NCI-H2107 treated with DMSO at 0.1 percent for 48 hours (cell line): ENCODE measurements around the gene HECA.
"Not testable (repeated sequence)": the region's sequence is repeated elsewhere in the genome, so short reads cannot be mapped to it uniquely, and the experiment has no call there.

Experiments
- DNase-seq: peaks from one replicate; lab custom pipeline; 2025; ENCODE audit not compliant: unreplicated experiment; lab: John Stamatoyannopoulos, UW

The HECA gene

DNA sequence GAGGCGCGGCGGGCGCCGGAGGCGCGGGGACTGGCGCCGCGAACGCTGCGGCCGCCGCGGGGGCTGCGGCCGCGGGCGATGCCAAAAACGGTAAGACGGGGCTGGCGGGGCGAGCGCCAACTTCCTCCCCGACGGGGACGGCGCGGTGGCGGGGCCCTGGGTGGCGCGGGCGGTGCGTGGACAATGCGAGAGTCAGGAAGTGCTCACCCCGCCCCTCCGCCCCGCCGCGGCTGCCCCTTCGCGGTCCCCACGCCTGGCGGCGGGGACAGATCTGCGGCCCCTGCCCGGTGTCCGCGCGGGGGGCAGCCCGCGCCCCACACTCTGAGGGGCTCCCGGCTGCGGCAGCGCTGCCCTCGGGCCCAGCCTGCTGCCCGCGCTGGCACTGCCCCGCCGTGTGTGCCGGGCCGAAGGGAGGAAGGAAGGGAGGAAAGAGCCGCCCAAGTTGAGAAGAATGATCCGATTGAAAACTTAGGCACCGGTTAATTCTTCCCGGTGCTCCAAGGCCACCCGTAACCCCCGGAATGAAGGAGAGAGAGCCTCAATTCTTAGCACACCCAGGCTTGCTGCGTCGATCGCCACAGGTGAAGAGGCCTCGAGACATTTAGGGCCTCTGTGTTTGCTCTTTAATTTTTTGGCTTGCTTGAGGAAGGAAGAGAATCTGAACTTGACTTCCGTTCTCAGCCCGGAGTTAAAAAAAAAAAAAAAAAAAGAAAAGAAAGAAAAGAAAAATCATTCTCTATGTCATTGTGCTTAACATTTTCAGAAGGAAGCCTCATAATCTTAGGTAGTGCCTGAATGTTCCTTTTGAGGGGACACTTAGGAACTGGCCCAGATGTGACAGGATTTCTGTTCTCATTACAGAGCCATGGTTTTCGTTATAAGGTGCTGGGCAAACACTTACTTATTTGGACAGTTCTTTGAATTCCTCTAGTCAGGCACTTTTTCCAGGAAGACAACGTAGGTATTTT lies 982 bp downstream of the HECA start:
- no peak for DNase-seq

DNA sequence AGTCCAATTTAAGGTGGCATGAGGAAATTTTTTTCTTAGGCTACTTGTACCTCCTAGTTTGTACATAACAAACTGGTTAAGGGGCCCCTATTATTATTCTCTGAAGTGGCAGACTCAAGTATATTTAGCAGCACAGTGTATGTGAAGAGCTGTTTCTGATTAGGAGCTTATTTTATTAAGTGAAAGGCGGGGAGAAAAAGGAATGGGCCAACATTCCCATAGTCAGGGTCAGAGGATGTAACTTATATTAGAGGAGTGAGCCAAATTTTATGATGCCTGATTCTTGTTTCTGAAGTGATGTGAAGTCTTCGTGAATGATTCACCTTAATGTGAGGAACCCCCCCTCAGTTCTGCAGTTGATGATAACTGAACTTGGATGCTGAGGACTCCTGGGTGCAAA lies 2.8 kb downstream of the HECA start:
- no peak for DNase-seq

DNA sequence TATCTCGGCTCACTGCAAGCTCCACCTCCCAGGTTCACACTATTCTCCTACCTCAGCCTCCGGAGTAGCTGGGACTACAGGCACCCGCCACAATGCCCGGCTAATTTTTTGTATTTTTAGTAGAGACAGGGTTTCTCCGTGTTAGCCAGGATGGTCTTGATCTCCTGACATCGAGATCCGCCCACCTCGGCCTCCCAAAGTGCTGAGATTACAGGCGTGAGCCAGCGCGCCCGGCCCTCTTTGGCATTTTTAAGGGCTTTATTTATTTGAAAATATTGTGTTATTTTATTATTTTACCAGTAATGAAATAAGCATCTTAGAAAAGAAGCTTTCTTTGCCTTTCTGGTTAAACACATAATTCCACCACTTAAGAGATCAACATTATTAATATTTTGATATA lies 6.0 kb downstream of the HECA start:
- not testable (repeated sequence) for DNase-seq

DNA sequence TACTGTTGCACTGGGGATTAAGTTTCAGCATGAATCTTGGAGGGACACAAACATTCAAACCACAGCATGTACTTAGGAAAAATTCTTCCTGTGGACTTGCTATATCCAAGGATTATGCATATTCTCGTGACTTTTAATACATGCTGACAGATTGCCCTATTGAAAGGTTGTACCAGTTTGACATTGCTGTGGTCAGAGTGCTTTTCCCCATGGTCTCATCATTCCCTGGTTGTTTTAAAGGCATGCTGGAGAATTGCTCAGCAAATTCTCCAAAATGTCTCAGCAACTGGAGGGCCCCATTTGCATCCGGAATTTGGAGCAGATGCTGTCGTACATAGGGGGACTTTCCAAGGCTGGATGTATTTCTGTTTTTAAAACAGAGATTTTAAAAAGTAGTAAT lies 7.4 kb downstream of the HECA start:
- no peak for DNase-seq

DNA sequence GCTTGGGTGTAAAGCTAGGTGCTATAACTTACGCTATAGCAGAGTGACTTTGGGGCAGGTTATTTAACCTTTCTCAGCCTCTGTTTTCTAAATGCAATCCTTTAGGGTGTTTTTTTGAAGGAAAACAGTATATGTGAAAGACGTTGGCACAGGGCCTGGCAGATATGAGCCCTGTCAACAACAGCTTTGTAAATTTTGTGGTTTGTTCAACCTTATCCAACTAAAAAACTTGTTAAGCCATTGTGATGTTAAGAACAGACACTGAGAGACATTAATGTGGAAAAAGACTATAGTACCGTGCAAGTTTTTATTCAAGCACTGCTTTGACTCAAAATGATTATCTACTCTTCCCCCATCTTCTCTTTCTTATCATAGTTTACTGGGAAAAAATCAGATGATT lies 8.2 kb downstream of the HECA start:
- DNase-seq = no peak

DNA sequence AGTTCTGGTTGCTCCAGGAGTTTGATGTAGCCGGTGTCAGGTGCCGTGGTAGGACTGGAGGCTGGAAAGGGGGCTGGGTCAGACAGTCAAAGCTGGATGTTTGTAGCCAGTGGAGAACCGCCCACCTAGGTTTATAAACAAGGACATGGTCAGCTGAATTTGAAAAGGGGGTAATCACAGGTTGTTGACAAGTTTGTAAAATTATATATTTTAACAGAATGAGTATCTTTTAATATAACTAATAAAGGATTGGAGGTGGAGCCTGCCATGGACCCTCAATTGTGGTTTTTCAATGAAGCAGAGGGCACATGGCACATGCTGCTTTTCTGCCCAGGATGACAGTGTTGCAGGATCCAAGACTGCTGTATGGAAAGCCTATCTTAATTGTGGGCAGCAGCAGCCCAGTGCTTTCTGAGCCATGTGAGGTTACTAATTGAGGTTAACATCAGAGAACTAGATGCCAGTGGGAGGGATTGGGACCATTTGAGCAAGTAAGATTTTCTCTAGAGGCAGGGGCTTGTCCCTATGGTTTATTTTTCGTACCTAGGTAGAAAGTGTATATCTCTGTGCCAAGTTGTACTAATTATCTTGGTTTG lies 9.7 kb downstream of the HECA start:
- no peak for DNase-seq

DNA sequence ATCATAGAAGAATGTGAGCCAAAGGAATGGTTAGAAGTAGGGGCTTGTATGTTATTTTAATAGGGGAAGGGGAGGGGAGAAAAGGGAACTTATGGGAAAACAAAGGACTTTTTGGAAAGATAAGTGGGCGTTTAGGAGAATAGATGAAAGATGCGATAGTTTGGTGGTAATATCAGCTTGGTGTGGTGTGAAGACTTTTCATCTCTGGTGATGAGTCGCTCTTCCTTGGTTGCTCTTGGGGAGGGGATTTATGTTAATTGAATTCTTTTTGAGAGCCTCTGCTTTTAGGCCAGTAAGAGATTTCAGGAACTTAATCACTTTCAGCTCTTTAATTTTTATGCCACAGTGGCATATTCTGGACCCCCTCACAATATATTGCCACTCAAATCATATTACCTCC lies 10.8 kb downstream of the HECA start:
- DNase-seq = no peak

DNA sequence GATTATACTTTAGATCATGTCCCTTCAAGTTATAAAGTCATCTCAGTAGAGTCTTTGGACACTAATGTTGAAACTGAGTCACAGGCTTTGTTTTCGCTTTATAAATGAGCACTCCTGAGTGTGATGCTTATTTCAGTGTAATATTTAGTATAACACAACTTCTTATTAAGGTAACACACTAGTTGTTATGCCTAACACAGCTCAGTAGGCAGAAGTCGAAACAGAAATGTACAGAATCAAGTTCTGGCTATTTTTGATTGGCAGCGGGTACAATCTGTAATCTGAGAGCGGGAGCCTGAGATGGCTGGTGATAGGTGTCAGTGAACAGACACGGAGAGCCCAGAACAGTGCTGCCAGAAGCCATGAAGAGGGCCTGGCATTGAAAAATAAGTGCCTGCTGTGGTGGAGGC lies 11.4 kb downstream of the HECA start:
- no peak for DNase-seq

- DNase-seq = no peak
Observed at GRCh38 chr6:139147628-139148027, 12.7 kb downstream of the HECA start.

DNA sequence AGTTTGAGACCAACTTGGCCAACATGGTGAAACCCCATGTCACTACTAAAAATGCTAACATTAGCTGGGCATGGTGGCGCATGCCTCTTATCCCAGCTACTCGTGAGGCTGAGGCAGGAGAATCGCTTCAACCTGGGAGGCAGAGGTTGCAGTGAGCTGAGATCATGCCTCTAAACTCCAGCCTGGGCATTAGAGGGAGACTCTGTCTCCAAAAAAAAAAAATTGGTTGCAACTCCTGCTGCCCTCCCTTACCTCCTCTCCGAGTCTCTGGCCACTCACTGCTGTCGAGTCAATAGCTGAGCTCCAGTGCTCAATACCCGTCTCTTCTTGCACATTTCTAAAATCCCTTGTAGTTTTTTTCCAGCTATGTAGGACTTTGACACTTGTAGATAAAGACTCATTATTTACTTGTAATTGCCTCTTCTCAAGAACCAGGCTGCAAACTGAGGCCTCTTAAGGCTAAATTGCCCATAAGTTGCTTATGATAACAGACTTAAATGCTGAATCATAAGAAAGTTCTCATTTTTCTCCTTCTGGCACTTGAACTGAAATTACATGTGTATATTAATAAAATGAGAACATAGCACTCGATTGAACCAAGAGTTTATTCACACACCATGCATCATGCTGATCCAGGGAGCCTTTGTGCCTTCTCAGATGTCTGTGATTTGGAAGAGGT lies 13.8 kb downstream of the HECA start:
- DNase-seq = no peak

DNA sequence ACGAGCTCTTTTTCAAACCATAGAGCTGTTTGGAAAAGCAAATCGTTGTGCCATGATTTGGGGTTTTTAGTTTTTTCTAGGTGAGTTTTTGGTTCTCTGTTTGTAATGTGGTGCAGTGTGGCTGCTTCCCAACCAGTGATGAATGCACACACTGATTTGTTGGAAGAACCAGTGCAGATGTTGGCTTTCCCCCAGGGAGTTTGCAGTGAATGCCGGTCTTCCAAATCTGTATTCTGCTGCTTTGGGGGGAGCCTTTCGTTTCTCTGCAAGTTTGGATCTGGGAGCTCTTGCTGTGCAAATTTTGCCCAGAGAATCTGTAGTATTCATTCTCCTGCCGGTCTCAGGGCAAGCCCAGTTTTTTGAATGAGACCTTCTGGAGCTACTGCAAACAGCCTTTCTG lies 14.5 kb downstream of the HECA start:
- no peak for DNase-seq

DNA sequence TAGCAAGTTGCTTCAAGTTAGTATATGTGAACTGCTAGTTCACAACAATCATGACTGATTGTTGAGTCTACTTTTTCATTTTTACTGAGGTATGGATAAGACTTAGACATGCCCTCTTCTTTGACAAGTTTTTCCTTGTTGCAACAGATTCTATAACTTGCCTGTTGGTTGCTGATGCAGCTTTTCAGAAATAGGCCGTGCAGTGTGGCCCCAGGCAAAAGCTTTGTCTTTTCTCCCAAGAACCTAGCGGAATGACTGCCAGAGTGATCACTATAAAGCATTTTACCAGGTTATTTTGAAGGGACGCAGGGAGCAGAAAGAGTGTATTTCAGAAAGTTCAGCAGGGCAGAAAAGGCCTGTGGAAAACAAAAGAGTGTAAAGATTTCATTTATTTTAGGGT lies 16.0 kb downstream of the HECA start:
- DNase-seq = no peak

DNA sequence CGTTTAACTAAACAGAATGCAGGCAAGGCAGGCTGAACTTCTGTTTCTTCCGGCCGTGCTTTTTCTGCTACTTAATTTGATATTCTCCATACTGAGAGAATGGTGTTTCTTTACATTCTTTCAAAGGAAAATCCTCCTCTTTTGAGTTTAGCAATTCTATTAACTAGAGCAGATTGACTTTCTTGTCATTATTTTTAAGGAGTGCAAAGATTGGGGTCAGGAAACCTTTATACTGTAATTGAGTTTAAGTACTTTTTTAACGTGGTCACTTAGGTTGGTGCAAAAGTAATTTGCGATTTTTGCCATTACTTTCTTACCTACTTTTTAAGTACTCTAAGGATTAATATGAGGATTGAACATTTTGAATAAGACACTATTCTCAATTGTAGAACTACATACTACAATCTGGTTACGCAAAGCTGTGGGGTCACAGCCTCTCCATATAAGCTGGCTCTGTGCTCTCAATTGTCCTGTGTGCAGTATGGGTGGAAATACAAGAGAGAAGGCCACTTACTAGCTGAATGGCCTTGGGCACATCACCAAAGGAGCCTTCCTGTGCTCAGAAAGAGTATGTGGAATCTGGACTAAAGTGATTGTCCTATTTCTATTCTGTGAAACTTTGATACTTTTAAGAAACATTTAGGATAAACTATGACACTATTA lies 16.7 kb downstream of the HECA start:
- DNase-seq = no peak

DNA sequence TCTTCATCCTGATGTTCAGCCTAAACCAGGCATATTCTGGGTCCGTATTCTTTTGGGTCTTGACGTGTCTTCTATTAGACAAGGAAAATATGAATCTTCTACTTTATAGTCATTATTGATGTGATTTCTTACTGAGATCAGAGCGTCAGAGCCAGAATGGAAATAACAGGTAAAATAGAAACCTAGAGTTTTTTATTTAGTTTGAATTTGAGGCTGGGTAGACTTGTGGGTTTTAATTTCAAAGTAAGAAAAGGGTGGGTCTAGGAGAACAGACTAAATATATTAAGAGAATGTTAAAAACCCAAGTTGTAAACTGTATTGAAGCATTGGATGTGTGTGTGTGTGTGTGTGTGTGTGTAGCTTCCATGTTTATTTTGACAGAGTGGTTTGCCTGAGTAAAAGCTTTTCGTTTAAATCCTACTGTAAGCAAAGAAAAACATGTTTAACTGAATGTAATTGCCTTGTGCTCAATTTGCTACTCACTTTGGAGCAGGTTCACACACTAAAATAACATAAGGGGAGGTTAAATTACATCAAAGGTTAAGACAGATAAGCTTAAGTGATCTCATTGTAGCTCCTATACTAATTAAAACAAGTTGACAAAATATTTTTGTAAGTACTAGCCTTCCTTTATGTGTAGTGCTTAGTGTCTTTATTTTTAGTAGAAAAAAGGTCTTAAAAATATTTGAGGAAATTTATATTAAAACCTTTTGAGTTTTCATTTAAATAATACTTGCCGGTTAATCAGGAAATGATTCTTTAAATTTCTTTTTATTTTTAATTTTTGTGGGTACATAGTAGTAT lies 17.4 kb downstream of the HECA start:
- no peak for DNase-seq

DNA sequence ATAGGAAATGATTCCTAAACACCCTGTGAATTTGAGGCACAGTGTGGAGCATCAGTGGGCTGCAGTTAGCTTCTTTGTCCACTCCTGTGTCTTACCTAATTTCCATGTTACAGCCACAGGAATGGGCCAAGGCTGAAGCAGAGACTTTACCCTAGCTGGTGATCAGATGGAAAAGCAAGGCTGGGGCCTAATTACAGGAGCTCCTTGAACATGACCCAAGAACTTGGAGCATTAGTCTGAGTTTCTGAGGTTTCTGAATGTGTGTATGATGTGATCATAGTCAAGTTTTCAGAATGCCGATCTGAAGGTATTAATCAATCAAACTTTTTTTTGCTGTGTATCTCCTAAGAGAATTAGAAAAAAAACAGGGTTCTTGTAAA lies 18.0 kb downstream of the HECA start:
- no peak for DNase-seq

- DNase-seq = no peak
Observed at GRCh38 chr6:139153855-139154254, 19.0 kb downstream of the HECA start.

DNA sequence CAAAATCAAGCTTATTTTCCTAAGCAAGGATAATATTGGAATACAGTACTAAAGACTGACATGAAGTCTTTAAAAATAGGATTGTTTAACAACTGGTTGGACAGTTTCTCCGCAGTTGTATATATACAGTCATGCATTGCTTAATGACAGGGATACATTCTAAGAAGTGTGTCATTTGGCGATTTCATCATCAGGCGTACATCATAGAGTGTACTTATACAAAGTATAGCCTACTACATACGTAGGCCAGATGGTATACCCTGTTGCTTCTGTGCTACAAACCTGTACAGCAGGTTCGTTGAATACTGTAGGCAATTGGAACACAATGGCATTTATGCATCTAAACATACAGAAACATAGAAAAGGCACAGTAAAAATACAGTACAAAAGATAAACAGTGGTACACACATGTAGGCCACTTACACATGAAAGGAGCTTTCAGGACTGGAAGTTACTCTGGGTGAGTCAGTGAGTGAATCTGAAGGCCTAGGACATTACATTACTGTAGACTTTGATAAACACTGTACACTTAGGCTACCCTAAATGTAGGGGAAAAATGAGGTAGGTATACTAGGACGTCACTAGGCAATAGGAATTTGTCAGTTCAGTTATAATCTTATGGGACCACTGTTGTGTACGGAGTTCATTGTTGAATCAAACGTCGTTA lies 20.1 kb downstream of the HECA start:
- DNase-seq = no peak

DNA sequence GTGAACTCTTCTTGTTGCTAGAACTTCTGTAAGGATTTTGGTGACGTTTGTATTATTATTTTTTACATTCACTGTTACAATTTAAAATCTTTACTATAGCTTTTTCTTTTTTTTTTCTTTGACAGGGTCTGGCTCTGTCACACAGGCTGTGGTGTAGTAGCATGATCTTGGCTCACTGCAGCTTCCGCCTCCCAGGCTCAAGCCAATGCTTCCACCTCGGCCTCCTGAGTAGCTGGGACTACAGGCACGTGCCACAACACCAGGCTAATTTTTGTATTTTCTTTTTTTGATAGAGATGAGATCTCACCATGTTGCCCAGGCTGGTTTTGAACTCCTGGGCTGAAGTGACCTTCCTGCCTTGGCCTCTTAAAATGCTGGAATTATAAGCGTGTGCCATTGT lies 21.2 kb downstream of the HECA start:
- DNase-seq = no peak

- DNase-seq = no peak
Observed at GRCh38 chr6:139156551-139156950, 21.7 kb downstream of the HECA start.

GRCh38 chr6:139157086-139157485 lies 22.2 kb downstream of the HECA start:
- not testable (repeated sequence) for DNase-seq
